Right renal pelvis (tissue), 4 donors: ENCODE data around the gene ABCC3. TPM values are rescaled to one million over a fixed set of nuclear protein-coding genes. Genes with fewer than 3 reads are reported as not detected.
A peak's percentile ranks its signal among the peaks of the same experiment; 100 is the strongest.

Source experiments
- DNase-seq, 4 donors: peaks; one replicate each; pipeline ENCODE4 v3.0.0-alpha.2; 2013; ENCODE audit warnings: low read depth in 4 of 4, low spot score in 3 of 4, missing footprints in 1 of 4
- polyA plus RNA-seq, 4 donors: library from polyadenylated mRNA; unstranded; fragments of 120-200 nt; gene quantifications; one replicate each; pipeline ENCODE4 v1.2.1, GENCODE V29; 2013; ENCODE audit not compliant: insufficient read length in 4 of 4

ABCC3 gene
- polyA plus RNA-seq, 4 donors, result 6.9 to 11.3 (median 9.7) TPM

DNA sequence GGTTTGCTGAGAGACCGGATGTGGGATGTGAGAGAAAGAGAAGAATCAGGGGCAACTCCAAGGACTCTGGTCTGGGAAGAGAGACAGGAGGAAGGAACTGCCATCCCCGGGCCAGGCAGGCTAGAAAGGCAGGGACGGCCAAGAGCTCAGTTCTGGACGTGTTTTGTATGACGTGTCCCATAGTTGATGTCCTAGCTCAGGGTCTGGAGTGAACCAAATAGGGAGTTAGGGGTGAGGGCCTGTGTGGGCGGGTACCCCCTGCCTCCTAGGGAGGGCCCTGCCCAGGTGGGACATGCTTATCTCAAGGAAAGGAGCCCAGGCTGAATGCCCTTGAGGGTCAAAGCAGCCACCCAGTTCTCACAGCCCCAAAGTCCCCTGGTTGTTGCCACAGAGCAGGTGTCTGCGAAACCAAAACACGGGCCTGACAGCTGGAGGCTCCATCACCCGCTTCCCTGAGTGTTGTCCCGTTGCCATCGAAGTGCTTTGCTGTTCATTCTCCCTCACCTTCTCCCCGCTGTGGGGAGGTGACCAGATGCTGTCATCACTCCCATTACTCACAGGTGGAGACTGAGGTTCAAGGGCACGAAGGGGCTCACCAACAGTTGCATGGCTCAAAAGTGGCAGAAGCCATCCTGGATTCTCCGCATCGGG, 7.5 kb downstream of the ABCC3 start:
- DNase-seq, result no peak

DNA sequence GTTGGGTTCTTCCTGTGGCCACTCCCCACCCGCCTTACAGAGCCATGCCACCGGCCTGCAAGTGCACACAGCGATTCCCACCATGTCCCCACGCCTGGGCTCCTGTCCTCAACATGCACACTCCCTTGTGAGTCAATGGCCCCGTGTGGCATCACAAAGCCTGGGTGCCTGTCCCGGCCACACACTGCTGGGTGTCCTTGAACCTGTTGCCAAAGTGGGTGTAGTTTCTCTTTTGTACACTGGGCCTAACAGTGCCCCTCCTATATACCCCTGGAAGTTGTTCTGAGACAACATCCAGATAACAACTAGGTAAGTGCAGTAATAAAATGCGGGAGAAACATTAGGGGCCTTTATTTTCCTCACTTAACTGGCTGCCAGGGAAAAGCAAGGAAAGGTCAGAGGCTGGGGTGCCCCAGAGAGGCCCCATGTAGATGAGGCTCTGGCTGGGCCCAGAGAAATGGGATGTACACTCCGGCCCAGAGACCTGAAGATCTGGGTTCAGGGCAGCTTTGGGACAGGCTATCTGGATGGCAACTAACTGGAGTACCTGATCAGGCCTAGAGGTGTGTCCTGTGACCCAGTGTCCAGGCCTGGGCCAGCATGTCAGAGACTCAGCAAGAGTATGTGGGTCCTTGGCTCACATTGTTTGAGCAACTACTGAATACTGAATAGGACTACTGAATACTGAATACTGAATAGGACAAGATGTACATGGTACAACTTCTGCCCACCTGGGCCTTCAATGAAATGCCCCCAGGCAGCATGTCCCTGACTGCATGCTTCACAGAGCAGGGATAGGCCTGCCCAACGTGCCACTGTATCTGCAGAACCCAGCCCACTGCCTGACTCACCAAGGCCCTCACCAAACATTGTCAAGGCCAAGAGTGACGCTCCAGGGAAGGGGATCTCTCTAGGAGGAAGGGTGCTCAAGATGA, 8.3 kb downstream of the ABCC3 start:
- no peak for DNase-seq

DNA sequence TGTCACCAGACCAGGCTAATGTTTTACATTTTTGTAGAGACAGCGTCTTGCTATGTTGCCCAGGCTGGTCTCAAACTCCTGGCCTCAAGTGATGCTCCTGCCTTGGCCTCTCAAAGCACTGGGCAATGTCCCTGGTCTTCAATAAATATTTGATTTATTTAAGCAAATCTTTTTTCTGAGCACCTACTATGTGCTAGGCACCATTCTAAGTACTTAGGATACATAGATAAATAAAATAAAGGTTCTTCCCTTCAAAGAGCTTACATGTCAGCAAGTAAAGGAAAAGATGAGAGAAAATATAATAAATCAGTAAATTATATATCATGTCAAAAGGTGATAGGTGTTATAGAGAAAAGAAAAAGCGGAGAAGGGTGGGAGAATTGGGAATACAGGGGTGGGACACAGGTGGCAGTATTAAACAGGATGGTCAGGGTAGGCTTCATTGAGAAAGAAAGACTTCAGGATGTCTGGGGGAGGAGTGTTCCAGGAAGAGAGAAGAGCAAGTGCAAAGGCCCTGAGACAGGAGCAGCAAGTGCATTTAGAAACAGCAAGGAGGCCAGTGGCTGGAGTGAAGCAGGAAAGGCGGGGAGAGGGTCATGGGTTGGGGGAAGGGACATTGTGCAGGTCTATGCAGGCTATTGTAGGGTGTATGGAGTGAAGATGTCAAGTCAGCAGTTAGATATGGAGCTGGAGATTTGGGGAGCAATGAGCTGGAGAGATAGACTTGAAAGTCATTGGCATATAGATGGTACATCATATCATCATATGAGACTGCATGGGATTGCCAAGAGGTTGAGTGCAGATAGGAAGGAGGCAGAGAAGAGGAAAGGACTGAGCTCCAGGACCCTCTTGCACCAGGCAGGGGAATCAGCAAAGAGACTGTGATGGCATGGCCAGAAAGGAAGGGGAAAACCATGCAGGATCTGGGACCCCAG, 11.3 kb downstream of the ABCC3 start:
- DNase-seq, result no peak

DNA sequence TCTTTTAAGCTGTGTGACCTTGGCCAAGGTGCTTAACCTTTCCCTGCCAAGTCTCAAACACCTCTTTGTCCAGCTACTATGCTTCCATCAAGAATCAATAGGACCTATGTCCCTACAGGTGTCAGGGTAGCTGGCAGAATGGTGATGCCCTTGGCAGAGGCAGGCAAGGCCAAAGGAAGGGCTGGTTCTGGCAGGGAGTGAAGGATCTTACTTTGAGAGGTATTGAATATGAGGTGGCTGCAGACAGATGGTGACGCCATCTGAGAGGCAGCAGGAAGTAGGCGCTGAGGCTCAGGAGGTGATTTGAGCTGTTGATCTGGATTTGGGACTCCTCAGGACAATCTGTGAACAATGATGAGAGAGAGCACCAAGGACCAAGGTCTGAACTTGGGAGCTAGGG, 12.5 kb downstream of the ABCC3 start:
- no peak for DNase-seq

DNA sequence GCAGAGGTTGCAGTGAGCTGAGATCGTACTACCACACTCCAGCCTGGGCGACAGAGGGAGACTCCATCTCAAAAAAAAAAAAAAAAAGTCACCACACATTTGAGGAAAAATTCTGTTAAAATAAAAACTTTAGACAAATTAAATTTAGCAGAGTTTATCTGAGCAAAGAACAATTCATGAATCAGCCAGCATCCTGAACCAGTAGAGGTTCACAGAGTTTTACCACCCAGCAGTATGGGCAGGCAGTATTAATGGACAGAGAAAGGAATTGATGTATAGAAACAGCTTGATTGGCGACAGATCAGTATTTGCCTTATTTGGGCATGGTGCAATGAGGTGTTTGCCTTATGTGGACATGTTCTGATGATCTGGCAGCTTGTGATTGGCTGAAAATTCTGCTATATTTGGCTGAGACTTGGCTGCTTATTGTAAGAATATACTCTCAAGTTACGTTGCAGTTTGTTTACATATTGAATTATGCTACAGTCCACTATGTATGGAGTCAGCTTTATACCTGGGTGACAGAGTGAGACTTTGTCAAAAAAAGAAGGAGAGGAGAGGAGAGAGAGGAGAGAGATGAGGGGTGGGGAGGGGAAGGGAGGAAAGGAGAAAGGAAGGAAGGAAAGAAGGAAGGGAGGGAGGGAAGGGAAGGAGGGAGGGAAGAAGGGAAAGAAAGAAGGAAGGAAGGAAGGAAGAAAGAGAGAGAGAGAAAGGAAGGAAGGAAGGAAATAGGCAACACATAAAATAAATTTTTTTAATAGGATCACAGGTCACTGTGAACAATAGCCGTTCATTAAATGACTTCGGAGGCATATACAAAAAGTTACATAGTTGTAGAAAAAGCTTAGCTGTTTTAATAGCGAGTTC, 14.6 kb downstream of the ABCC3 start:
- DNase-seq, result no peak

DNA sequence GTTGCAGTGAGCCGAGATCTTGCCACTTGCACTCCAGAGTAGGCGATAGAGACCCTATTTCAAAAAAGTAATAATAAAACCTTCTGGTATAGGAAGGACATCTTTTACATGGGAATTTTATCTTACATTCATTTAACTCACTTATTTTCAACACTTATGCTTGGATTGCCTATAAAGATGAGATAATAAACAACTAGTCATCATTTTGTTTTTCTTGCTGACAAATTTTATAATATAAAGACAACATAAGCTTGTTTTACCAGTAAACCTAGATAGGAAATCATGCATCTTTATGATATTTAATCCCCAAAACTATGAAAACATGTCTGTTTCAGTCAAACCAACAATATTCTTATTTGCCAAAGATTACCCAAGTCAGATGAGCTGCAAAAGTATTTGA, 17.0 kb downstream of the ABCC3 start:
- DNase-seq, result no peak

DNA sequence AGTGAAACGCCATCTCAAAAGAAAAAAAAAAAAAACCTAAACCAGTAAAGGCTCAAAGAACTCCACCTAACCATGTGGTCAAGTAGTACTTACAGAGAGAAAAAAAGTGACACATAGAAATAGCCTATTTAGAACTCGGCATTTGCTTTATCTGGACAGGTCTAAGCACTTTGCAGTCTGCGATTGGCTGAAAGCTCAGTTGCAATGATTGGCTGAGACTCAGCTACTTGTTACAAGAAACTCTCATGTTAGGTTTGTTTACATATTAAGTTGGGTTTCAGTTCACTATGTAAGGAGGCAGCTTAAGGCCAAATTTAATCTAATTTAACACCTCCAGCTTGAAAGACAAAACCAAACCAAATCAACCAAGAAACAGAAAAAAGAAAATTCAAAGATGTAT, 19.1 kb downstream of the ABCC3 start:
- DNase-seq, result no peak

DNA sequence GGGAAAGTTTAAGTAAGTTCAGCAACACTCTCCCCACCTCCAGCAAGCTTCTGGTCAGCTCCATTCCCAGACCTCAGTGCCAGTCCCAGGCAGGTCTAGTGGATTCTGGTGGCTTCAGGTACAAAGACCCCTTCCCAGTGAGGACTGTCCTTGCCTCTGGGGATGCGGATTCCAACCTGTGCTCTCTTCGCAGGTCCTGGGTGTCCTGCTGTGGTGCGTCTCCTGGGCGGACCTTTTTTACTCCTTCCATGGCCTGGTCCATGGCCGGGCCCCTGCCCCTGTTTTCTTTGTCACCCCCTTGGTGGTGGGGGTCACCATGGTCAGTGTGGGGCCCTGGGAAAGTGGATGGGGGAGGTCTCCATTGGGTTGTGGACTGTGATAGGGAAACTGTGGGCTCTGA, 21.8 kb downstream of the ABCC3 start:
- no peak for DNase-seq

DNA sequence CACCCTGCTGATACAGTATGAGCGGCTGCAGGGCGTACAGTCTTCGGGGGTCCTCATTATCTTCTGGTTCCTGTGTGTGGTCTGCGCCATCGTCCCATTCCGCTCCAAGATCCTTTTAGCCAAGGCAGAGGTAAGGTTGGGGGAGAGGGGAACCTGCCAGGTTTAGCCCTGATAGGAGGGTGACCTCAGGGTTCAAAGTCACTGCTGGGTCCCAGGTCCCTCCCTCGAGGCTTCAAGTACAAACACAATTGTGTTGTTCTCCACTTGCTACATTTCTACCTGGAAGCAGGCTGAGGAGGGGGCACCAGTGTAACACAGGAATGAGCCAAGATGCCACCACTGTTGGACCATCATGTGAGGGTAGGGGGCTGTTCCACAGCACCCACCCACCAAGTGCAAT, 22.4 kb downstream of the ABCC3 start:
- no peak for DNase-seq

DNA sequence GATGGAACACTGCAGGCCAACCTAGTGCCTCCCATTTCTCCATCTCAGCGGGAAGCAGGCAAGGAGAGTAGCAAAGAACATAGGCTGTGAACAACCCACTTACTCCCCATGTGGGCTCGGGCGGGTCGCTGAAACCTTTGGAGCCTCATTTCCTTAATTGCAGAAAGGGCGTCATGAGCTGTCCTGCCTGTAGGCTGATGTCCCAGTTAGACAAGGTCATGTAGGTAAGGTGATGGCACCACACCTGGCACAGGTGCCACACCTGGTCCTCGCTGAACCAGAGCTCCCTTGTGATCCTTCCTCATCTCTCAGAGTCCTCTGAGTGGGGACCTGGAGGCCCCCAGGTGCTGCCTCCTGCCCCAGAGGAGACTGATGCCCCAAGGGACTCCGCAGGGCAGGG, 22.9 kb downstream of the ABCC3 start:
- no peak for DNase-seq

DNA sequence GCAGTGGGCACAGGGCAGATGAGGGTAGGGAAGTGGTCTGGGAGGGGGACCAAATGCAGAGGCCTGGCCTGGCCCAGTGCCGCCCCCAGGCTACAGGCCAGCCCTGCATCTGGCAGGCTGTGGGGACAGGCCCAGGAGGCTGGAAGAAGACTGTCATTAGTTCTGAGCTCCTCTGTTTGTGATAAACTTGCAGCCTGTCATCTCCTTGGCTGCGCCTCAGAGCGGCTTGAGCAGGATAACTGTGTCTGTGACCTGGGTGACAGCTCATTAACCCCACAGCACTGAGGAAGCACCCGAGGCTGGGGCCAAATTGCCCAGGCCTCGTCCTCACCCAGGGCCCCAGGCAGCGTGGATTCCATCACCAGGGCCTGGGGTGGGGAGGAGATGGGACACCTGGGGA, 23.9 kb downstream of the ABCC3 start:
- no peak for DNase-seq

DNA sequence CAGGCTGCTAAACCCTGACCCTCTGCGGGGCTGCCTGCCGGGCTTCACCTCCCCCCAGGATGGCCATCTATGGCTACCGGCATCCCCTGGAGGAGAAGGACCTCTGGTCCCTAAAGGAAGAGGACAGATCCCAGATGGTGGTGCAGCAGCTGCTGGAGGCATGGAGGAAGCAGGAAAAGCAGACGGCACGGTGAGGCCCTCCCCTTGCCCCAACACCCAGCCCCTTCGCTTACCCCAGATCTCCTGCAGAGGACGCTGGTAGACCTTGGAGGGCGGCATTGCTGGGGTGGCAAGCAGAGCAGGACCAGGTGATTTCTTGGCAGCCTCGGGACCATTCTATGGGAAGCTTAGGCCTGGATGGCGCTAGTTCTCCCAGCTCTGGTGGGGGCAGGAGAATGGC, 24.5 kb downstream of the ABCC3 start:
- DNase-seq, result no peak

DNA sequence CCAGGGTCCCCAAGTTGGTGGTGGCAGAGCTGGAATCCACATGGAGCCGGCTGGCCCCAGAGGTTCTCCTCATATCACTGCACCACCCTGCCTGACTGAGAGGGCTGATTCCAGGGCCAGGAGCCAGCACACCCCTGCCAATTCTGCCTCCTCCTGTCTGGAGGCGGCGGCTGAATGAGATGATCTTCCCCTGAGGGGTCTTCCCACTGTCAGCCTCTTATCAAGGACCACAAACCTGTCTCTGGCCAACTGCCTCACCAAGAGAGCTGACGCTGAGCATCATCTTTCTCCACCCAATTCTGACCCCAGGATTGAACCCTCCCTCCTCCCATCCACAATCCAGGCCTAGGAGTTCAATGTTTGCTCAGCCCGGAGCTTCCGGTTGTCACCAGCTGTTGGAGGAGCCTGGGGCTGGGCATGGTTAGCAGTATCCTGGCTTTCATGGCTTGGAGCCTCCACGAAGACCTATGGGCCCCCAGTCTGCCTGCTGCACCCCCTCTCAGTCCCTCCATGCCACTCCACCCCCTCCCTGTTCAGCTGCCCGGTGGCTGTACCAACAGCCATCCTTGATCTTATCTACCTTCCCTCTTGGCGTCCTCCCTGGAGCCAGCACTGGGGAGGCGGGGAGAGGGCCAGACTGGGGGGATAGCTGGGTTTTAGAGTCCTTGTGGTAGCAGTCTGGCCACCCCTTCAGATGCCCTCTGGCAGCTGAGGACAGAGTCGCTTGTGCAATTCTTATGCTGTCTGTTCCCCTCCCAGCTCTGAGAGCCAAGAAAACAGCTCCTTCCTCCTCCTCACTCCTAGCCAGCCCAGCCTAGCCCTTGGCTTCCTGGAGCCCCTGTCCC, 25.6 kb downstream of the ABCC3 start:
- no peak for DNase-seq

DNA sequence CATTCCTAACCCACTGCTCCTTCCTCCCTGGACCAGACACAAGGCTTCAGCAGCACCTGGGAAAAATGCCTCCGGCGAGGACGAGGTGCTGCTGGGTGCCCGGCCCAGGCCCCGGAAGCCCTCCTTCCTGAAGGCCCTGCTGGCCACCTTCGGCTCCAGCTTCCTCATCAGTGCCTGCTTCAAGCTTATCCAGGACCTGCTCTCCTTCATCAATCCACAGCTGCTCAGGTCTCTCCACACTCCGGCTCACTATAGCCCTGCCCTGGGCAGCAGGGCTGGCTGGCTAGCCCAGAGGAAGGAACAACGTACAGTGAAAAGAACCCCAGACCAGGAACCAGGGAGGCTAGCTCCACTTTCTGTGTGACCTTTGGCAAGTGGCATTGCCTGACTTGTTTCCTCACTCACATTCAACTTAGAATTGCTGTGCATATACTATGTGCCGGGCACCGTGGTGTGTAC, 26.2 kb downstream of the ABCC3 start:
- DNase-seq, result no peak

DNA sequence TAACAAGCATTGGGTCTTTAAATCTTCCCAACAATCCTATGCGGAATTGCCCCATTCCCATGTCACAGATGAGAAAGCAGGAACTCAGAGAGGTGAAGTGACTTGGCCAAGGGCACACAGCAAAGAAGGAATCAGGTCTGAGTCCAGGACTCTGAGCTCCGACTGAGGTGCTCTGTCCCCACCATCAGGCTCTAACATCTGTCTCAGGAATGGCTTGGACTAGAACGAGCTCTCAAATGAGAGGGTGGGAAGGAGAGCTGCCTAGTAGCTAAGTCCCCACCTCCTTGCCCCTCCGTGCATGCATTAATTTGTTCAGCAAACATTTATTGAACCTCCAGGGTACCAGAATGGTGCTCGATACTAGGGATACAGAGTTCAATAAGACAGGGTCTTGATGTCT, 26.7 kb downstream of the ABCC3 start:
- no peak for DNase-seq

DNA sequence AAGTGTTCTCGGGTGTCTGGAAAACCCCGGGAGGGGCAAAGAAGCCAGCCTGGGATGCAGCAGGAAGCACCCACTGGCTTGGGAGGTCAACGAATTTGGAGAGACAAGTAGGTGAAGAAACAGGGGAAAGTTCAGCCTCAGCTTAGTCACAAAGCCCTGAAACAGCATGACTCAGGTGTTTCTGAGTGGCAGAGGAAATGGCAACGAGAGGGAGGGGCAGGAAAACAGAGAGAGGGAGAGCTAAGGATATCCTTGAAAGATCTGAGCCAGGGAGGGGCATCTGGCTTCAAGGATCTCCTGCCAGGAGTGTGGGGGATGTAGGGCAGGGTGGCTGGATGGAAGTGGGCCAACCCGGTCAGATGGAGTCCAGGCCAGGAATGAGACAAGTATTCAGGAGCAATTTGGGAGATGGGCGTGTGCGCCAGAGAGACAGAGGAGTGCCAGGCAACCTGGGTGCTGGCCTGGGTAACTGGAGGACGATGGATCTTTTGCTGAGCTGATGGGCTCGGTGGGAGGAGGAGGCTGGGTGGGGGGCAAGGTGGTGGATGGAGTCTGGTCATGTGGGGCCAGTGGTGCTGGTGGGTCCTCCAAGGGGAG, 27.2 kb downstream of the ABCC3 start:
- peak in 1 of 4 donors; percentile 53 for DNase-seq

DNA sequence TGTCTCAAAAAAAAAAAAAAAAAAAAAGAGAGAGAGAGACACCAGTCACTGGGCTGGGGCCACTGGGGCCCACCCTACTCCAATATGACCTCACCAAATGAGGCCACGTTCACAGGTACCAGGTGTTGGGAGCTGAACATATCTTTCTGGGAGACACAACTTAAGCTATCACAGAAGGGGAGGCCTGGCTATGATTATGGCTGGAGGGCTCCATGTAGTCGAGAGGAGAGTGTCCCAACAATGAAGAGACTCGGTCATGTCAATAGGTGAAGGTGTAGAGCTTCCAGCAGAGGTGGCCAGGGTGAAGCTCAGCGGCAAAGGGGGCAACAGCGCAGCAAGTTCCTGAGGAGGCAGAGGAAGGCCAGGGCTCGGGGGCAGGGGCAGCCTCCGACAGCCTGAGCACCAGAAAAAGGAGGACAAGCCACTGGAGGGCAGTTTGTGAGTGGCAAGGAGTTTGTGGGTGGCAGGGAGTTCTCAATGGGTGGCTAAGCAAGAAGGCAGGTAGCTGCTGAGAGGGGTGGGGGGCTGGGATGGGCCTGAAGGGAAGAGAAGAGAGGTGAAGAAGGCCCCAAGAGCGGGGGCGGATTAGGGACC, 28.0 kb downstream of the ABCC3 start:
- no peak for DNase-seq

DNA sequence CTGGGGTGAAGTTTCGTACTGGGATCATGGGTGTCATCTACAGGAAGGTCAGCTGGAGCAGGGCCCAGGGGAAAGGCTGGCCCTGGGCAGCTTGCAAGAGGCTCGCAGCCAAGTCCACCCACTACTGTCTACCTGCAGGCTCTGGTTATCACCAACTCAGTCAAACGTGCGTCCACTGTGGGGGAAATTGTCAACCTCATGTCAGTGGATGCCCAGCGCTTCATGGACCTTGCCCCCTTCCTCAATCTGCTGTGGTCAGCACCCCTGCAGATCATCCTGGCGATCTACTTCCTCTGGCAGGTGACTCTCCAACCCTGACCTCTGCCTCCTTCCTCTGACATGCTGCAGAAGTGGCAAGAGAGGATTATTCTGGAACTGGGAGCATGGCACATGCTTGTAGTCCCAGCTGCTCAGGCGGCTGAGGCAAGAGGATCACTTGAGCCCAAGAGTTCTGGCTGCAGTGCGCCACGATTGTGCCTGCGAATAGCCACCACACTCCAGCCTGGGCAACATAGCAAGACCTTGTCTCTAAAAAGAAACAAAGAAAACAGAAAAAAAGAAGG, 29.2 kb downstream of the ABCC3 start:
- DNase-seq, result no peak
